IPS DF 6.9 (cell line): Measurements from ENCODE around the gene KISS1R.
"Not testable (repeated sequence)": the region's sequence is repeated elsewhere in the genome, so short reads cannot be mapped to it uniquely, and the experiment has no call there.

Experiments
- DNase-seq: peaks from one replicate; pipeline ENCODE4 v3.0.0-alpha.2; 2013; ENCODE audit warnings: low read depth, low spot score
- H3K27ac ChIP-seq: one replicate; pipeline ENCODE4 v1.5.1; 2013; ENCODE audit warnings: low read length, control low read depth
- H3K27me3 ChIP-seq: 2 replicates; pipeline ENCODE4 v1.6.1; 2013; ENCODE audit warnings: mild to moderate bottlenecking, low read length; ENCODE audit not compliant: control insufficient read depth, insufficient read depth
- H3K36me3 ChIP-seq: 2 replicates; pipeline ENCODE4 v1.6.1; 2013; ENCODE audit warnings: low read length; ENCODE audit not compliant: control insufficient read depth, insufficient read depth
- H3K4me1 ChIP-seq: 2 replicates; pipeline ENCODE4 v1.6.1; 2013; ENCODE audit warnings: low read length; ENCODE audit not compliant: control insufficient read depth, insufficient read depth
- H3K4me3 ChIP-seq: 2 replicates; pipeline ENCODE4 v1.5.1; 2013; ENCODE audit warnings: mild to moderate bottlenecking, low read length
- H3K9me3 ChIP-seq: 2 replicates; pipeline ENCODE4 v1.6.1; 2013; ENCODE audit warnings: low read length, inconsistent platforms; ENCODE audit not compliant: control insufficient read depth, insufficient read depth
- WGBS: extraction: QIAGEN DNeasy Blood & Tissue Kit; methylation state at CpG from one replicate; pipeline ENCODE4 v1.1.7; 2013; ENCODE audit warnings: mixed read lengths, missing lambda C conversion rate; ENCODE audit not compliant: insufficient read length, insufficient coverage; 5-methylcytosine and 5-hydroxymethylcytosine counted together

Gene KISS1R

DNA sequence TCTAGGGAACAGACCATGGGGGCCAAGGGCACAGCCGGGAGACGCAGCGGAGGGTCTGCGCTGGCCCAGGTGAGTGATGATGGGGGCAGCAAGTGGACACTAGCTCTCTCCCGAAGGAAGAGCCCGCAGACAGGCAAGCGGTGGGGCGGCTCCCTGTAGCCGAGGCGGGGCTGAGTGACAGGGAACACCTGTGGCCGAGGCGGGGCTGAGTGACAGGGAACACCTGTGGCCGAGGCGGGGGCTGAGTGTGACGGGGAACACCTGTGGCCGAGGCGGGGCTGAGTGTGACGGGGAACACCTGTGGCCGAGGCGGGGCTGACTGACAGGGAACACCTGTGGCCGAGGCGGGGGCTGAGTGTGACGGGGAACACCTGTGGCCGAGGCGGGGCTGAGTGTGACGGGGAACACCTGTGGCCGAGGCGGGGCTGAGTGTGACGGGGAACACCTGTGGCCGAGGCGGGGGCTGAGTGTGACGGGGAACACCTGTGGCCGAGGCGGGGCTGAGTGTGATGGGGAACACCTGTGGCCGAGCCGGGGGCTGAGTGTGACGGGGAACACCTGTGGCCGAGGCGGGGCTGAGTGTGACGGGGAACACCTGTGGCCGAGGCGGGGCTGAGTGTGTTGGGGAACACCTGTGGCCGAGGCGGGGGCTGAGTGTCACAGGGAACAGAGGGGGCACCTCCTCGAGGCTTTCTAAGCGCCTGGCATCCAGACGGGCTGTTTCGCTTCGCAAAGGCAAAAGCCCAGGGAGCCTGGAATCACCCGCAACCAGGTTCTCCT is 25.5 kb upstream of the KISS1R start:
- WGBS = no CpG with 5 or more reads among the region's 50 CpGs
- peaks cover 14% of the 10 kb centered on the region for H3K36me3 ChIP-seq

DNA sequence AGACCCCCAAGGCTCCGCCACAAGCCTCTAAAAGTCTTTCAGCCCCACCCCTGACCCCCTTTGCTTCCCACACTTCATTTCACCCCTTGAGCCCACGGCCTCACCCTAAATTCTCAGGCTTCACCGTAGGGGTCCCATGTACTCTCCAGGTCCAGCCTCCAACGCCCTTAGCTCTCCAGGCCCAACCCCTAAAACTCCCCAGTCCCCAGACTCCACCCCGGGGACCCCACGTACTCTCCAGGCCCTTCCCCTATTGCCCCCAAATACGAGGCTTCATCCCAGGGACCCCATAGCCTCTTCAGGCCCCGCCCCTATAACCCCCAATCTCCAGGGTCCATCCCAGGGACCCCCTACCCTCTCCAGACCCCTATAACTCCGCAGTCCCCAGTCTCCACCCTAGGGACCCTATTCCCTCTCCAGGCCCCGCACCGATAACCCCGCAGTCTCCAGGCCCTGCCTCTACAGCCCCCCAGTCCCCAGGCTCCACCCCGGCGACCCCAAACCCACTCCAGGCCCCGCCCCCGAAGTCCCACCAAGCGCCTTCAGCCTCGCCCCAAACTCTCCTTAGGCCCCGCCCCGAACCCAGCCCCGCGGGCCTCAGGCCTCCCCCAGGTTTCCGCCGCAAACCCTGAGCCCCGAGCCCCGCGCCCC is 24.8 kb upstream of the KISS1R start:
- H3K27me3 ChIP-seq = no peaks in the 10 kb centered on the region
- no CpG with 5 or more reads among the region's 27 CpGs for WGBS
- no peak overlapping the region for H3K27ac ChIP-seq
- H3K4me3 ChIP-seq = peak overlapping the region; percentile 100; the same call in 1 of the 2 replicates
- H3K4me1 ChIP-seq = no peaks in the 10 kb centered on the region
- H3K9me3 ChIP-seq = no peaks in the 10 kb centered on the region
- H3K36me3 ChIP-seq = peaks cover 14% of the 10 kb centered on the region
- no peak for DNase-seq

More for the DNA sequence above, 25.5 kb upstream of the KISS1R start:
- not testable (repeated sequence) for H3K4me3 ChIP-seq, H3K4me1 ChIP-seq, DNase-seq, H3K27me3 ChIP-seq, H3K9me3 ChIP-seq, H3K27ac ChIP-seq

DNA sequence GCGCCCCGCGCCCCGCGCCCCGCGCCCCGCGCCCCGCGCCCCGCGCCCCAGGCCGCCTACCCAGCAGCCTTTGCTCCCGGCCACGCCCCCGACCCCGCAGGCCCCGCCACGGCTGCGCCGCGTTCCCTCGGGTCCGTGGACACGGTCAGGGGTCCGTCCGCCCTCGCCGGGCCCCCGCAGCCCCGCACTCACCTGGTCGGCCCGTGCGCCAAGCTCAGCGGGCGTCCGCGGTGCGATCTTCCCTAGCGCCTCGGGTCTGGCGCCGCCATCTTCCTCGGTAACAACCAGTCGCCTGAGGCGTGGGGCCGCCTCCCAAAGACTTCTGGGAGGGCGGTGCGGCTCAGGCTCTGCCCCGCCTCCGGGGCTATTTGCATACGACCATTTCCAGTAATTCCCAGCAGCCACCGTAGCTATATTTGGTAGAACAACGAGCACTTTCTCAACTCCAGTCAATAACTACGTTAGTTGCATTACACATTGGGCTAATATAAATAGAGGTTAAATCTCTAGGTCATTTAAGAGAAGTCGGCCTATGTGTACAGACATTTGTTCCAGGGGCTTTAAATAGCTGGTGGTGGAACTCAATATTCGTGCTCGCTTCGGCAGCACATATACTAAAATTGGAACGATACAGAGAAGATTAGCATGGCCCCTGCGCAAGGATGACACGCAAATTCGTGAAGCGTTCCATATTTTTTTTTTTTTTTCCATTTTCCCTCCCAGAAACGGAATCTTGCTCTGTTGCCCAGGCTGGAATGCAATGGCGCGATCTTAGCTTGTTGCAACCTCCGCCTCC is 24.0 kb upstream of the KISS1R start, which contains the start of the genes MED16 and RNU6-9:
Gene MED16 (minus strand): TSS at position 294 of the 796 bp plus-strand sequence. CDS start 2,056 bp downstream, outside the sequence.
Gene RNU6-9 (plus strand): TSS at position 591 of the 796 bp plus-strand sequence.
- Histone ChIP-seq H3K4me1 (no peaks in the 10 kb centered on the region), H3K4me3 (peak within 1 kb of the TSS; percentile 100), H3K36me3 (peaks cover 14% of the 10 kb centered on the region), H3K27ac (no peak within 1 kb of the TSS), H3K9me3 (no peaks in the 10 kb centered on the region), H3K27me3 (no peaks in the 10 kb centered on the region)
- DNase-seq = no peak
- no CpG with 5 or more reads among the region's 69 CpGs for WGBS

DNA sequence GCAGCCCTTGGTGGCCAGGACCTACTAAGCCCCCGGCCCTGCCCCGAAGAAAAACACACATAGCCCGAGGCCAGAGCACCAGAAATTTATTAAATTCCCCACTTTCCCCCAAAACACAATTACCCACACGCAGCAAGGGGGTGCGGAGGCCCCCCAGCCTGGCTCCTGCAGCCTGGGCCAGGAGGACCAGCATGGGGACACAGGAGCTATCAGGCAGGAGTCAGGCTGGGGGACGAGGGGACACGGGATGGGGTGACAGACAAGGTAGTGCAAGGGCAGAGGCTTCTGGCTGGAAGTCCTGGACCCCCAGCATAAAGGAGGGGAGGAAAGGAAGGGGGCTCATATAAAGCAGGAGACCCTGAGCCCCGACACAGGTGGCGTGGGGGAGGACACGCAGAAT is 20.7 kb upstream of the KISS1R start:
- DNase-seq = no peak
- WGBS = no CpG with 5 or more reads among the region's 10 CpGs
- H3K36me3 ChIP-seq = peaks cover 3% of the 10 kb centered on the region; the same call in 1 of the 2 replicates
- peaks cover 4% of the 10 kb centered on the region; the same call in 1 of the 2 replicates for H3K4me1 ChIP-seq
- H3K4me3 ChIP-seq = no peak overlapping the region
- no peak overlapping the region for H3K27ac ChIP-seq
- H3K9me3 ChIP-seq = no peaks in the 10 kb centered on the region
- H3K27me3 ChIP-seq = no peaks in the 10 kb centered on the region

DNA sequence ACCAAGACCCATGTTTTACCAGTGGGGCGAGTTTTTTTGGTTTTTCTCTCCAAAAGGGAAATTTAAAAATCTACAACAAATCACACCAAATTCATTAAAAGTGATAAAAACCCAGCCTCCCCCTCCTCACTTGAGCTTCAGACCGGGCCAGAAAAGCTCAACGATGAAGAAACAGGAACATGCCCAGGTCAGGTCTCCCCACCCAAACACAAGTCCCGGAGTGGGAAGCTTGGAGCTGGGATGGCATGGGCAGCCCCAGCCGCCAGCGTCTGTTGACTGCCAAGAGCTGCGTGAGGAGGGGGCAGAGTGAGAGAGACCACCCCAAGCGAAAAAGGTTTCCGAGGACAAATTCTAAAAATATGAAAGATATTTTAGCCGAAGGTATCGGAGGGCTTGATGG is 20.1 kb upstream of the KISS1R start:
- no peaks in the 10 kb centered on the region for H3K27me3 ChIP-seq
- no peak overlapping the region for H3K27ac ChIP-seq
- H3K9me3 ChIP-seq = no peaks in the 10 kb centered on the region
- no CpG with 5 or more reads among the region's 11 CpGs for whole genome bisulfite sequencing
- H3K36me3 ChIP-seq = peaks cover 3% of the 10 kb centered on the region; the same call in 1 of the 2 replicates
- H3K4me1 ChIP-seq = peaks cover 4% of the 10 kb centered on the region; the same call in 1 of the 2 replicates
- no peak for DNase-seq
- H3K4me3 ChIP-seq = no peak overlapping the region

DNA sequence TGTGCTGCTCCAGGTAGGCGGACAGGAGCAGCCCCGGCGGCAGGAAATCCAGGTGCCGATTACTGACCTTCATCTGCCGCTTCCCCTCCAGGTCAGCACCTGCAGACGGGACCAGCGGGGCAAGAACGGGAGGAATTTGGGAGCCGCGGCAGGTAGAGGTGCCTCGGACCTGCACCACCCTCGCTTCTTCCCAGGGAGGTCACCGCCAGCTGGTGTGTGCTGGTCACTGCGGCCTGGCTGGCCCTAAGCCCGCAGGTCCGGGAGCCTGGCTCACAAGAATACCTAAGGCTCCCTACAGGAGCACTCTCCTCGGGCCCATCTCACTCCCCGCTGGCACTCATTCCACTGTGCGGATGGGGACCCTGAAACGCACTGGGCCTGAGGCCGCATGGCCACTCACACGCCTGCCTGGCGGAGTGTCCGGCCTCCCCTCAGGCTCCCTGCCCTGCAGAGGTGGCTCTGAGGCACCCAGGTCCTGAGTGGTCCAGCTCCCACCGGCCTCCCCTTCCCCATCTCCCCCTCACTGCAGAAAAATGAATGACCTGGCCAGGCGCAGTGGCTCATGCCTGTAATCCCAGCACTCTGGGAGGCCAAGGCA is 19.6 kb upstream of the KISS1R start:
- peaks cover 4% of the 10 kb centered on the region; the same call in 1 of the 2 replicates for H3K4me1 ChIP-seq
- WGBS = no CpG with 5 or more reads among the region's 26 CpGs

DNA sequence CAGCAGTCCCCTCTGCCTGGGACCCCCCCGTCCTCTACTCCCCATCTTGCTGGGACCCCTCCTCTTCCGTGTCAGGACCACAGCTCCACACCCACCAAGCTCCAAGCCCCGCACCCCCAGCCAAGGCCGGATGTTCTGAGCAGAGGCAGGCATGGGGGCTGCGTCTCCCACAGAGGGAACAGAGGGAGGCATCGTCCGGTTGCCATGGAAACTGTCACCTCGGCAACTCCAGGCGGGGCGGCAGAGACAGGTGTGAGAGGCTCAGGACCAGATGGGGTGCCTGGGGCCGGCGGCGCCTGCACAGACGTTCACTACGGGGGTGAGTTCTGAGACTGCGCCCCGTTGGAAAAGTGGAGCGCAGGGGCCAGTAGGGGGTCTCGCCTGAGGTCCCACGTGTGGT is 18.5 kb upstream of the KISS1R start:
- Histone ChIP-seq H3K36me3 (peaks cover 3% of the 10 kb centered on the region; the same call in 1 of the 2 replicates), H3K4me3 (no peak overlapping the region), H3K27ac (no peak overlapping the region), H3K4me1 (peaks cover 4% of the 10 kb centered on the region; the same call in 1 of the 2 replicates), H3K9me3 (no peaks in the 10 kb centered on the region), H3K27me3 (no peaks in the 10 kb centered on the region)
- DNase-seq = no peak
- no CpG with 5 or more reads among the region's 20 CpGs for WGBS

More for the DNA sequence above, 19.6 kb upstream of the KISS1R start:
- no peak for DNase-seq
- no peaks in the 10 kb centered on the region for H3K27me3 ChIP-seq
- no peak overlapping the region for H3K27ac ChIP-seq
- H3K36me3 ChIP-seq = peaks cover 3% of the 10 kb centered on the region; the same call in 1 of the 2 replicates
- H3K4me3 ChIP-seq = no peak overlapping the region
- no peaks in the 10 kb centered on the region for H3K9me3 ChIP-seq

DNA sequence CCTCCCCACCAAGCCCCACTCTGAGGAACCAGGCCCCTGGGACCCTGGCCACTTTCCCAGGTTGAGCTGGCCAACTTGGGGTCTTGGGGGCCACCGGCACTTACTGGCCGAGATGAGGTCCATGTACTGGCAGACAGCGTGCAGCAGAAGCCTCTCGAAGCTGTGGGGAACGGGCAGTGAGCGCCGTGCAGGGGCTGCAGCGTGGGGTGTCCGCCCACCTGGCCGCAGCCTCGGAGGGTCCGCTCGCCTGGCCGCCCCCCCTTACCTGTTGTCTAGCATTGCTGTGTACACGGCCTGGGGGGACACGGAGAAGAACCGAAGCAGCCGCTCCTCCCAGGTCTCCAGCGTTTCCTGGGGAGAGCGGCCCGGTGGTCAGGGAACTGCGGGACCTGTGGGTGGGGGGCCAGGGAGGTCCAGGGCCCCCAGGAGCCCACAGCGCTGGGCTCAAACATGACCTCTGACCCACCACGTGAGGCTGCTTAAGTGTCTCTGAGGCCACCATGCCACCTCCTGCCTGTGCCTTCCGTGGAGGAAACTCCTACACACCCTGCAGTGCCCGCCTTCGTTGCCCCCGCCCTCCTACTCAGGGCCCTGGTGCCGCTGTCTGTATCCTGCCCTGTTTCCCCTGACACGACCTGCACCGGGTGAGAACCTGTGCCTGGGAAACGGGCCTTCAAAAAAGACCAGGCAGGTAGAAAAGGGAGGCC is 17.6 kb upstream of the KISS1R start:
- peaks cover 3% of the 10 kb centered on the region; the same call in 1 of the 2 replicates for H3K36me3 ChIP-seq

DNA sequence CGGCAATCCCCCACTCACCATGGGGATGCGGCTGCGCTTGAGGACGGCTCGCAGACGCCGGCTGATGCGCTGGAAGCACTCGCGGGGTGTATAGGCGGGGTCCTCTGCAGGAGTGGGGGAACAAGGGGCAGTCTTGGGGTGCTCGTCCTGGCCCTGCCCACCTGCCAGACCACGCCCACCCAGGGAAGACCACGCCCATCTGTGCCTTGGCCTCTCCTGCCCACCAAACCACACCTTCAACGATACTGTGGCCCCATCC is 17.2 kb upstream of the KISS1R start:
- WGBS = no CpG with 5 or more reads among the region's 15 CpGs
- Histone ChIP-seq H3K9me3 (no peaks in the 10 kb centered on the region), H3K4me1 (peaks cover 4% of the 10 kb centered on the region; the same call in 1 of the 2 replicates), H3K27ac (no peak overlapping the region), H3K27me3 (no peaks in the 10 kb centered on the region), H3K4me3 (no peak overlapping the region), H3K36me3 (peaks cover 3% of the 10 kb centered on the region; the same call in 1 of the 2 replicates)
- DNase-seq = no peak

More for the DNA sequence above, 17.6 kb upstream of the KISS1R start:
- Histone ChIP-seq H3K4me1 (peaks cover 4% of the 10 kb centered on the region; the same call in 1 of the 2 replicates), H3K9me3 (no peaks in the 10 kb centered on the region), H3K27ac (no peak overlapping the region), H3K27me3 (no peaks in the 10 kb centered on the region), H3K4me3 (no peak overlapping the region)
- DNase-seq = no peak
- WGBS = no CpG with 5 or more reads among the region's 32 CpGs
